ENCODE results near the gene SHOX.

- no peak for TF ChIP-seq CTCF (IDR thresholded peaks at IDR 0.05 in 4 of 5, conservative IDR thresholded peaks at IDR 0.05 in 1 of 5)
- no peak for TF ChIP-seq POLR2A (IDR thresholded peaks at IDR 0.05)
These were observed 44.2 kb upstream of the SHOX start for GRCh38 chrX:586351-586750.

Data from gastrocnemius medialis (tissue), 4 donors.